WTC11 (cell line): Measurements from ENCODE around the gene ANTXR1. TPM values are rescaled to one million over a fixed set of nuclear protein-coding genes. Genes with fewer than 3 reads are reported as not detected.

Experiments
- ATAC-seq: fragments of 200-7000 bp; cut with Tn5 transposase; 2 replicates; pipeline ENCODE4 v1.10.0; 2021; ENCODE audit warnings: mild to moderate bottlenecking, moderate library complexity
- CTCF ChIA-PET: fragments of 300-600 bp; sonication (Branson Sonifier 250); formaldehyde crosslinking; loops from one replicate; lab custom pipeline; 2021; ENCODE audit warnings: antibody characterized with exemption; lab: Charles Lee
- POLR2A ChIA-PET: fragments of 350-600 bp; sonication (Branson Sonifier 250); formaldehyde crosslinking; loops from one replicate; lab custom pipeline; 2021; ENCODE audit warnings: antibody characterized with exemption; lab: Charles Lee
- DNase-seq: peaks from one replicate; pipeline ENCODE4 v3.0.0; 2021; ENCODE audit warnings: low spot score
- H3K27ac Mint-ChIP-seq: 2 replicates; pipeline ENCODE4 v1.8.0; 2021; ENCODE audit warnings: mixed read lengths
- H3K27me3 Mint-ChIP-seq: 2 replicates; pipeline ENCODE4 v1.8.0; 2021; ENCODE audit warnings: low read depth, mild to moderate bottlenecking, moderate library complexity, mixed read lengths
- H3K36me3 Mint-ChIP-seq: 2 replicates; pipeline ENCODE4 v1.8.0; 2021; ENCODE audit warnings: mixed read lengths
- H3K4me1 Mint-ChIP-seq: 2 replicates; pipeline ENCODE4 v1.8.0; 2022; ENCODE audit warnings: mixed read lengths
- H3K4me3 Mint-ChIP-seq: 2 replicates; pipeline ENCODE4 v1.8.0; 2021; ENCODE audit warnings: mild to moderate bottlenecking, moderate library complexity, mixed read lengths
- H3K9me3 Mint-ChIP-seq: 2 replicates; pipeline ENCODE4 v1.8.0; 2021; ENCODE audit warnings: mixed read lengths
- ATF1 ChIP-seq: sonication (generic); formaldehyde crosslinking; IDR thresholded peaks from 2 replicates; pipeline ENCODE4 v1.8.1; 2023; ENCODE audit warnings: mild to moderate bottlenecking, moderate library complexity, missing genetic modification reagents
- ATF2 ChIP-seq: sonication (generic); formaldehyde crosslinking; IDR thresholded peaks from 2 replicates; pipeline ENCODE4 v1.8.1; 2022; ENCODE audit warnings: low read depth, missing genetic modification reagents, borderline replicate concordance
- CDX4 ChIP-seq: fragments of 250-450 bp; sonication (Bioruptor Pico); IDR thresholded peaks from 2 replicates; pipeline ENCODE4 v1.9.0; 2021; ENCODE audit warnings: moderate library complexity, mild to moderate bottlenecking, inconsistent platforms, borderline replicate concordance
- ERG ChIP-seq: fragments of 250-450 bp; sonication (Bioruptor Pico); IDR thresholded peaks from 2 replicates; pipeline ENCODE4 v1.8.0; 2021; ENCODE audit warnings: mild to moderate bottlenecking
- ESRRA ChIP-seq: sonication (generic); formaldehyde crosslinking; IDR thresholded peaks from 2 replicates; pipeline ENCODE4 v1.8.1; 2022; ENCODE audit warnings: mild to moderate bottlenecking, missing genetic modification reagents, borderline replicate concordance
- FOXK1 ChIP-seq: sonication (generic); formaldehyde crosslinking; IDR thresholded peaks from 2 replicates; pipeline ENCODE4 v1.8.0; 2022; ENCODE audit warnings: mild to moderate bottlenecking, moderate library complexity, missing genetic modification reagents
- NR1H2 ChIP-seq: sonication (generic); formaldehyde crosslinking; IDR thresholded peaks from 2 replicates; pipeline ENCODE4 v1.9.0; 2021; ENCODE audit warnings: mild to moderate bottlenecking, moderate library complexity, missing genetic modification reagents
- RELA ChIP-seq: sonication (generic); formaldehyde crosslinking; IDR thresholded peaks from 2 replicates; pipeline ENCODE4 v1.8.1; 2022; ENCODE audit warnings: missing genetic modification reagents, mild to moderate bottlenecking, borderline replicate concordance
- TCF7 ChIP-seq: sonication (generic); formaldehyde crosslinking; IDR thresholded peaks from 2 replicates; pipeline ENCODE4 v1.8.0; 2022; ENCODE audit warnings: mild to moderate bottlenecking, low read depth, missing genetic modification reagents, moderate library complexity
- TEAD4 ChIP-seq: sonication (generic); formaldehyde crosslinking; IDR thresholded peaks from 2 replicates; pipeline ENCODE4 v1.8.0; 2022; ENCODE audit warnings: mild to moderate bottlenecking, missing genetic modification reagents
- TP53 ChIP-seq: sonication (generic); formaldehyde crosslinking; IDR thresholded peaks from 2 replicates; pipeline ENCODE4 v1.8.1; 2023; ENCODE audit warnings: mild to moderate bottlenecking, missing genetic modification reagents
- ZNF121 ChIP-seq: sonication (generic); formaldehyde crosslinking; IDR thresholded peaks from 2 replicates; pipeline ENCODE4 v1.8.0; 2023; ENCODE audit warnings: missing genetic modification reagents
- ZNF281 ChIP-seq: sonication (generic); formaldehyde crosslinking; IDR thresholded peaks from 2 replicates; pipeline ENCODE4 v1.8.0; 2023; ENCODE audit warnings: mild to moderate bottlenecking, missing genetic modification reagents
- total RNA-seq: library from RNA; stranded (reverse); gene quantifications from 3 replicates; pipeline ENCODE4 v1.2.3, GENCODE V29; 2021
- TF ChIP-seq, protein P1 (sequence below): sonication (generic); formaldehyde crosslinking; conservative IDR thresholded peaks from 2 replicates; pipeline ENCODE4 v1.8.1; 2023; ENCODE audit warnings: mild to moderate bottlenecking, low read depth, missing genetic modification reagents, moderate library complexity
- TF ChIP-seq, protein P2 (sequence below): sonication (generic); formaldehyde crosslinking; conservative IDR thresholded peaks from 2 replicates; pipeline ENCODE4 v1.8.1; 2022; ENCODE audit warnings: mild to moderate bottlenecking, missing genetic modification reagents

ANTXR1 gene
- total RNA-seq, 1 experiment from 2014 or later: 30.0 TPM

GRCh38 chr2:69125816-69126215, 112.8 kb downstream of the ANTXR1 start (continued):
- TF ChIP-seq FOXK1 (CRISPR knock-in tag) (no peak), TP53 (no peak)

- H3K4me1 Mint-ChIP-seq: peaks cover 1% of the 10 kb centered on the region
- peaks cover 5% of the 10 kb centered on the region; the same call in 1 of the 2 replicates for H3K36me3 Mint-ChIP-seq
- no peak for TF ChIP-seq NR1H2 (CRISPR knock-in tag)
- no peak for TF ChIP-seq ATF2 (CRISPR knock-in tag)
- TF ChIP-seq ZNF121 (CRISPR knock-in tag): no peak
- TF ChIP-seq, protein P1, sequence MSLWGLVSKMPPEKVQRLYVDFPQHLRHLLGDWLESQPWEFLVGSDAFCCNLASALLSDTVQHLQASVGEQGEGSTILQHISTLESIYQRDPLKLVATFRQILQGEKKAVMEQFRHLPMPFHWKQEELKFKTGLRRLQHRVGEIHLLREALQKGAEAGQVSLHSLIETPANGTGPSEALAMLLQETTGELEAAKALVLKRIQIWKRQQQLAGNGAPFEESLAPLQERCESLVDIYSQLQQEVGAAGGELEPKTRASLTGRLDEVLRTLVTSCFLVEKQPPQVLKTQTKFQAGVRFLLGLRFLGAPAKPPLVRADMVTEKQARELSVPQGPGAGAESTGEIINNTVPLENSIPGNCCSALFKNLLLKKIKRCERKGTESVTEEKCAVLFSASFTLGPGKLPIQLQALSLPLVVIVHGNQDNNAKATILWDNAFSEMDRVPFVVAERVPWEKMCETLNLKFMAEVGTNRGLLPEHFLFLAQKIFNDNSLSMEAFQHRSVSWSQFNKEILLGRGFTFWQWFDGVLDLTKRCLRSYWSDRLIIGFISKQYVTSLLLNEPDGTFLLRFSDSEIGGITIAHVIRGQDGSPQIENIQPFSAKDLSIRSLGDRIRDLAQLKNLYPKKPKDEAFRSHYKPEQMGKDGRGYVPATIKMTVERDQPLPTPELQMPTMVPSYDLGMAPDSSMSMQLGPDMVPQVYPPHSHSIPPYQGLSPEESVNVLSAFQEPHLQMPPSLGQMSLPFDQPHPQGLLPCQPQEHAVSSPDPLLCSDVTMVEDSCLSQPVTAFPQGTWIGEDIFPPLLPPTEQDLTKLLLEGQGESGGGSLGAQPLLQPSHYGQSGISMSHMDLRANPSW (CRISPR knock-in tag): no peak
- TF ChIP-seq RELA (CRISPR knock-in tag): no peak
- no peak for TF ChIP-seq ERG (CRISPR knock-in tag)
- TF ChIP-seq CDX4 (CRISPR knock-in tag): no peak
- no peak for TF ChIP-seq ATF1
- no peaks in the 10 kb centered on the region for H3K27me3 Mint-ChIP-seq
- DNase-seq (no peak), ATAC-seq (no peak)
- no peaks in the 10 kb centered on the region for H3K9me3 Mint-ChIP-seq
- H3K4me3 Mint-ChIP-seq: no peak overlapping the region
- POLR2A ChIA-PET: no interaction called here
- CTCF ChIA-PET: no interaction called here
- no peak overlapping the region for H3K27ac Mint-ChIP-seq
Measured at GRCh38 chr2:69126341-69126740, 113.4 kb downstream of the ANTXR1 start.

- no peak for DNase-seq
- Mint-ChIP-seq H3K36me3 (no peaks in the 10 kb centered on the region; the same call in 1 of the 2 replicates), H3K9me3 (no peaks in the 10 kb centered on the region), H3K27ac (no peak overlapping the region)
- CTCF ChIA-PET: no interaction called here
- TF ChIP-seq ESRRA (no peak), TCF7 (CRISPR knock-in tag) (no peak), TEAD4 (no peak), ZNF121 (CRISPR knock-in tag) (no peak), ZNF281 (no peak)
- TF ChIP-seq, protein P2, sequence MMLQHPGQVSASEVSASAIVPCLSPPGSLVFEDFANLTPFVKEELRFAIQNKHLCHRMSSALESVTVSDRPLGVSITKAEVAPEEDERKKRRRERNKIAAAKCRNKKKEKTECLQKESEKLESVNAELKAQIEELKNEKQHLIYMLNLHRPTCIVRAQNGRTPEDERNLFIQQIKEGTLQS: no peak
- TF ChIP-seq, all 79 proteins: peak for 0
- H3K4me3 Mint-ChIP-seq: no peak overlapping the region
- no peaks in the 10 kb centered on the region for H3K27me3 Mint-ChIP-seq
- ATAC-seq: no peak
- POLR2A ChIA-PET: no interaction called here
- no peaks in the 10 kb centered on the region for H3K4me1 Mint-ChIP-seq
Measured at GRCh38 chr2:69131452-69131851, 118.5 kb downstream of the ANTXR1 start.
